K562 (cell line): ENCODE results near the gene MANEAL. TPM values are rescaled to one million over a fixed set of nuclear protein-coding genes. Genes with fewer than 3 reads are reported as not detected.

Experiments used
- KLF6 ChIP-seq: fragments of 250-450 bp; sonication (Bioruptor Pico); IDR thresholded peaks from 2 replicates; pipeline ENCODE4 v1.4.0; 2020; ENCODE audit warnings: mild to moderate bottlenecking, moderate library complexity, borderline replicate concordance
- NONO ChIP-seq, 2 experiments: fragments of 200-400 bp in 1 of 2; fragments of 450-650 bp in 1 of 2; formaldehyde crosslinking in 1 of 2; IDR thresholded peaks; 2 replicates each; pipeline ENCODE4 v1.6.1; 2017; ENCODE audit warnings: low read depth in 2 of 2, mild to moderate bottlenecking in 2 of 2, moderate library complexity in 2 of 2, low read length in 1 of 2
- PCBP1 ChIP-seq: fragments of 200-400 bp; formaldehyde crosslinking; IDR thresholded peaks from 2 replicates; pipeline ENCODE4 v1.6.1; 2018; ENCODE audit warnings: mild to moderate bottlenecking, low read depth, low read length; ENCODE audit not compliant: poor library complexity, severe bottlenecking
- PHB ChIP-seq: fragments of 250-450 bp; sonication (Bioruptor Pico); IDR thresholded peaks from 2 replicates; pipeline ENCODE4 v1.5.0; 2021
- POLR2H ChIP-seq: IDR thresholded peaks from 2 replicates; pipeline ENCODE4 v1.6.1; 2016; ENCODE audit warnings: missing genetic modification characterization, low read depth, mild to moderate bottlenecking, control low read depth, missing compliant biosample characterization, moderate library complexity
- polyA plus RNA-seq, 8 experiments: library from polyadenylated mRNA; depleted of rRNA in 4 of 8; stranded (reverse) in 5 of 8; unstranded in 3 of 8; fragments of >200 nt; fragmentation: Nextera tagmentation in 2 of 8; fragmentation: Illumina TruSeq in 1 of 8; extraction: Ambion mirVana in 2 of 8; extraction: Trizol in 1 of 8; gene quantifications; 2 replicates each; pipeline versions ENCODE4 v1.2.1 to v1.2.3, GENCODE V29; 2011 to 2014; ENCODE audit warnings: inconsistent platforms in 1 of 8, missing spikeins in 1 of 8
- total RNA-seq, 7 experiments: library from RNA; depleted of rRNA in 6 of 7; stranded (reverse); fragments of >200 nt in 6 of 7; fragmentation: Illumina TruSeq in 2 of 7; extraction: Trizol in 2 of 7; gene quantifications; 2 replicates each; pipeline versions ENCODE4 v1.2.1 to v1.2.3, GENCODE V29; 2011 to 2021; ENCODE audit warnings: low replicate concordance in 1 of 7
- TF ChIP-seq, protein P1 (sequence below): sonication (generic); formaldehyde crosslinking; IDR thresholded peaks from 2 replicates; pipeline ENCODE4 v1.8.0; 2023; ENCODE audit warnings: missing genetic modification reagents, mild to moderate bottlenecking, borderline replicate concordance
- TF ChIP-seq, protein P2 (sequence below): fragments of 450-650 bp; IDR thresholded peaks from 2 replicates; pipeline ENCODE4 v1.6.1; 2016; ENCODE audit warnings: low read depth, mild to moderate bottlenecking, moderate library complexity
- TF ChIP-seq, protein P3 (sequence below): fragments of 250-450 bp; sonication (Bioruptor Pico); IDR thresholded peaks from 2 replicates; pipeline ENCODE4 v1.5.1; 2021; ENCODE audit warnings: mild to moderate bottlenecking

Gene MANEAL
- total and polyA plus RNA-seq, 9 of the 15 experiments (the other 6 are each of a cell fraction or from before 2014, with no cell fraction given) = 0.37 to 3.2 (median 1.2) TPM

DNA sequence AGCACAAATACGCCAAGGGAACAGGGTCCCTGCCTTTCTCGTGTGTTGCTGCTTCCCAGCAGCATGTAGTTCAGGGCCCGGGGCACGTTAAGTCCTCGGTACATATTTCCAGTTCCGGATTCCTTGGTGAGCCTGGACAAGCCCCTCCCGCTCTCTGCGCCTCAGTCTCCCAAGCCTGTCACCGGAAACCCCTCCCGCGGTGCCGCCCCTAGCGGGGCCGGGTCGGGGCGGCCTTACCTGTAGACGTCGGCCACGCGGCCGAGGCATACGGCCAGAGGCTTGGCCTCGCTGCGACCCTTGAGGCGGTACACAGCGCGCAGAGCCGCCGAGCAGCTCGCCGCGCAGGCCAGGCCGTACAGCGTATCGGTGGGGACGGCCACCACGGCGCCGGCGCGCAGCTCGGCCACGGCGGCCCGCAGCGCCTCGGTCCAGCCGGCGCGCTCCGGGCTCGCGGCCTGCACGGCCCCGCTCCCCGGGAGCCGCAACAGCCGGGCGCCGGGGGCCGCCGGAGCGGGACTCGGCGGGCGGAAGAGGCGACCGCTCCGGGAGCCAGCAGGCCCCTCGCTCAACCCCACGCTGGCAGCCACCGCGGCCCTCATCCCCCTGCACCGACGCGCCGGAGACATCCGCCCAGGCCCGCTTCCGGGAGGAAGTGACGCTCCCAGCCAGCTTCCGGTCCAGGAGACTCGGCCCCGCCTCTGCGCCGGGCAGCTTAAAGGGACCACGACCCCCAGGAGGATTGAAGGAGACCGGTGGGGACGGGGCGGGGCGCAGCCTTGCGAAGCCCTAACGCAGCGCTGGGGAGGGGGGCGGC, 14.1 kb downstream of the MANEAL start, which contains the start of the genes C1orf122 and YRDC (continued):
- TF ChIP-seq, protein P1, sequence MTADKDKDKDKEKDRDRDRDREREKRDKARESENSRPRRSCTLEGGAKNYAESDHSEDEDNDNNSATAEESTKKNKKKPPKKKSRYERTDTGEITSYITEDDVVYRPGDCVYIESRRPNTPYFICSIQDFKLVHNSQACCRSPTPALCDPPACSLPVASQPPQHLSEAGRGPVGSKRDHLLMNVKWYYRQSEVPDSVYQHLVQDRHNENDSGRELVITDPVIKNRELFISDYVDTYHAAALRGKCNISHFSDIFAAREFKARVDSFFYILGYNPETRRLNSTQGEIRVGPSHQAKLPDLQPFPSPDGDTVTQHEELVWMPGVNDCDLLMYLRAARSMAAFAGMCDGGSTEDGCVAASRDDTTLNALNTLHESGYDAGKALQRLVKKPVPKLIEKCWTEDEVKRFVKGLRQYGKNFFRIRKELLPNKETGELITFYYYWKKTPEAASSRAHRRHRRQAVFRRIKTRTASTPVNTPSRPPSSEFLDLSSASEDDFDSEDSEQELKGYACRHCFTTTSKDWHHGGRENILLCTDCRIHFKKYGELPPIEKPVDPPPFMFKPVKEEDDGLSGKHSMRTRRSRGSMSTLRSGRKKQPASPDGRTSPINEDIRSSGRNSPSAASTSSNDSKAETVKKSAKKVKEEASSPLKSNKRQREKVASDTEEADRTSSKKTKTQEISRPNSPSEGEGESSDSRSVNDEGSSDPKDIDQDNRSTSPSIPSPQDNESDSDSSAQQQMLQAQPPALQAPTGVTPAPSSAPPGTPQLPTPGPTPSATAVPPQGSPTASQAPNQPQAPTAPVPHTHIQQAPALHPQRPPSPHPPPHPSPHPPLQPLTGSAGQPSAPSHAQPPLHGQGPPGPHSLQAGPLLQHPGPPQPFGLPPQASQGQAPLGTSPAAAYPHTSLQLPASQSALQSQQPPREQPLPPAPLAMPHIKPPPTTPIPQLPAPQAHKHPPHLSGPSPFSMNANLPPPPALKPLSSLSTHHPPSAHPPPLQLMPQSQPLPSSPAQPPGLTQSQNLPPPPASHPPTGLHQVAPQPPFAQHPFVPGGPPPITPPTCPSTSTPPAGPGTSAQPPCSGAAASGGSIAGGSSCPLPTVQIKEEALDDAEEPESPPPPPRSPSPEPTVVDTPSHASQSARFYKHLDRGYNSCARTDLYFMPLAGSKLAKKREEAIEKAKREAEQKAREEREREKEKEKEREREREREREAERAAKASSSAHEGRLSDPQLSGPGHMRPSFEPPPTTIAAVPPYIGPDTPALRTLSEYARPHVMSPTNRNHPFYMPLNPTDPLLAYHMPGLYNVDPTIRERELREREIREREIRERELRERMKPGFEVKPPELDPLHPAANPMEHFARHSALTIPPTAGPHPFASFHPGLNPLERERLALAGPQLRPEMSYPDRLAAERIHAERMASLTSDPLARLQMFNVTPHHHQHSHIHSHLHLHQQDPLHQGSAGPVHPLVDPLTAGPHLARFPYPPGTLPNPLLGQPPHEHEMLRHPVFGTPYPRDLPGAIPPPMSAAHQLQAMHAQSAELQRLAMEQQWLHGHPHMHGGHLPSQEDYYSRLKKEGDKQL (CRISPR knock-in tag) = no peak
- TF ChIP-seq NONO (IDR thresholded peaks at IDR 0.05; ENCODE audit: low read depth in 2 of 2, low read length in 1 of 2) (peak in 1 of 2 experiments; percentile 80; a peak in 3 of 4 replicates), PCBP1 (peak; percentile 33), KLF6 (no peak), POLR2H (peak; percentile 54; the same call in 1 of the 2 replicates), PHB (CRISPR knock-in tag) (no peak)
- TF ChIP-seq, protein P2, sequence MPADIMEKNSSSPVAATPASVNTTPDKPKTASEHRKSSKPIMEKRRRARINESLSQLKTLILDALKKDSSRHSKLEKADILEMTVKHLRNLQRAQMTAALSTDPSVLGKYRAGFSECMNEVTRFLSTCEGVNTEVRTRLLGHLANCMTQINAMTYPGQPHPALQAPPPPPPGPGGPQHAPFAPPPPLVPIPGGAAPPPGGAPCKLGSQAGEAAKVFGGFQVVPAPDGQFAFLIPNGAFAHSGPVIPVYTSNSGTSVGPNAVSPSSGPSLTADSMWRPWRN = no peak
- TF ChIP-seq, protein P3, sequence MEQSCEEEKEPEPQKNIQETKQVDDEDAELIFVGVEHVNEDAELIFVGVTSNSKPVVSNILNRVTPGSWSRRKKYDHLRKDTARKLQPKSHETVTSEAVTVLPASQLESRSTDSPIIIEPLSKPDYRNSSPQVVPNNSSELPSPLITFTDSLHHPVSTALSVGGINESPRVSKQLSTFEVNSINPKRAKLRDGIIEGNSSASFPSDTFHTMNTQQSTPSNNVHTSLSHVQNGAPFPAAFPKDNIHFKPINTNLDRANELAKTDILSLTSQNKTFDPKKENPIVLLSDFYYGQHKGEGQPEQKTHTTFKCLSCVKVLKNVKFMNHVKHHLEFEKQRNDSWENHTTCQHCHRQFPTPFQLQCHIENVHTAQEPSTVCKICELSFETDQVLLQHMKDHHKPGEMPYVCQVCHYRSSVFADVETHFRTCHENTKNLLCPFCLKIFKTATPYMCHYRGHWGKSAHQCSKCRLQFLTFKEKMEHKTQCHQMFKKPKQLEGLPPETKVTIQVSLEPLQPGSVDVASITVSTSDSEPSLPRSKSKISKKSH = no peak
